Measurements from ENCODE around the gene PLOD1.
"Not testable (repeated sequence)": the region's sequence is repeated elsewhere in the genome, so short reads cannot be mapped to it uniquely, and the experiment has no call there.

Gene PLOD1

GRCh38 chr1:11920239-11920903 lies 14.1 kb upstream of the PLOD1 start:
- peaks cover 18 to 23% of the 10 kb centered on the region in 2 experiments for H3K4me1 ChIP-seq (ENCODE audit: control insufficient read depth in 1 of 2, insufficient read depth in 1 of 2, low read depth in 1 of 2, low read length in 1 of 2)
- H3K27ac ChIP-seq, result peak overlapping the region; percentile 27
- H3K9me3 ChIP-seq, result no peaks in the 10 kb centered on the region
- H3K4me3 ChIP-seq (ENCODE audit: low read depth in 1 of 2, low read length in 1 of 2), result no peak overlapping the region
- TF ChIP-seq CTCF (IDR thresholded peaks at IDR 0.05), result no peak
- no peaks in the 10 kb centered on the region for H3K27me3 ChIP-seq
- H3K36me3 ChIP-seq, result peaks cover 75% of the 10 kb centered on the region

GRCh38 chr1:11921022-11921421 lies 13.5 kb upstream of the PLOD1 start:
- peak overlapping the region; percentile 27 for H3K27ac ChIP-seq
- H3K4me3 ChIP-seq (ENCODE audit: low read depth in 1 of 2, low read length in 1 of 2), result no peak overlapping the region
- peaks cover 18 to 23% of the 10 kb centered on the region in 2 experiments for H3K4me1 ChIP-seq (ENCODE audit: control insufficient read depth in 1 of 2, insufficient read depth in 1 of 2, low read depth in 1 of 2, low read length in 1 of 2)
- peaks cover 75% of the 10 kb centered on the region for H3K36me3 ChIP-seq
- no peak for TF ChIP-seq CTCF (IDR thresholded peaks at IDR 0.05)
- no peaks in the 10 kb centered on the region for H3K9me3 ChIP-seq
- H3K27me3 ChIP-seq, result no peaks in the 10 kb centered on the region

GRCh38 chr1:11923069-11923826 lies 11.3 kb upstream of the PLOD1 start:
- no peak overlapping the region for H3K27ac ChIP-seq
- H3K27me3 ChIP-seq, result no peaks in the 10 kb centered on the region
- H3K9me3 ChIP-seq, result no peaks in the 10 kb centered on the region
- peaks cover 57% of the 10 kb centered on the region for H3K36me3 ChIP-seq
- no peak for TF ChIP-seq CTCF (IDR thresholded peaks at IDR 0.05)
- H3K4me1 ChIP-seq (ENCODE audit: control insufficient read depth in 1 of 2, insufficient read depth in 1 of 2, low read depth in 1 of 2, low read length in 1 of 2), result peaks cover 26 to 35% of the 10 kb centered on the region in 2 experiments
- H3K4me3 ChIP-seq (ENCODE audit: low read depth in 1 of 2, low read length in 1 of 2), result no peak overlapping the region

GRCh38 chr1:11923827-11924113 lies 10.7 kb upstream of the PLOD1 start:
- Histone ChIP-seq H3K27ac (no peak overlapping the region), H3K27me3 (no peaks in the 10 kb centered on the region), H3K9me3 (no peaks in the 10 kb centered on the region), H3K36me3 (peaks cover 52% of the 10 kb centered on the region), H3K4me1 (ENCODE audit: control insufficient read depth in 1 of 2, insufficient read depth in 1 of 2, low read depth in 1 of 2, low read length in 1 of 2) (peaks cover 26 to 35% of the 10 kb centered on the region in 2 experiments), H3K4me3 (ENCODE audit: low read depth in 1 of 2, low read length in 1 of 2) (no peak overlapping the region)
- TF ChIP-seq CTCF (IDR thresholded peaks at IDR 0.05), result no peak

- H3K9me3 ChIP-seq, result no peaks in the 10 kb centered on the region
- peaks cover 44% of the 10 kb centered on the region for H3K36me3 ChIP-seq
- H3K4me3 ChIP-seq (ENCODE audit: low read depth in 1 of 2, low read length in 1 of 2), result peak overlapping the region; percentile 63 to 64
- H3K4me1 ChIP-seq (ENCODE audit: control insufficient read depth in 1 of 2, insufficient read depth in 1 of 2, low read depth in 1 of 2, low read length in 1 of 2), result peaks cover 27 to 35% of the 10 kb centered on the region in 2 experiments
- H3K27me3 ChIP-seq, result no peaks in the 10 kb centered on the region
- peak overlapping the region; percentile 91 for H3K27ac ChIP-seq
- no peak for TF ChIP-seq CTCF (IDR thresholded peaks at IDR 0.05)
These were observed 10.0 kb upstream of the PLOD1 start for GRCh38 chr1:11924334-11925195.

GRCh38 chr1:11925196-11925937 lies 9.2 kb upstream of the PLOD1 start:
- H3K27ac ChIP-seq, result peak overlapping the region; percentile 91
- H3K27me3 ChIP-seq, H3K9me3 ChIP-seq: not testable (repeated sequence)
- H3K36me3 ChIP-seq, result peaks cover 36% of the 10 kb centered on the region
- peaks cover 35 to 43% of the 10 kb centered on the region in 2 experiments for H3K4me1 ChIP-seq (ENCODE audit: control insufficient read depth in 1 of 2, insufficient read depth in 1 of 2, low read depth in 1 of 2, low read length in 1 of 2)
- H3K4me3 ChIP-seq (ENCODE audit: low read depth in 1 of 2, low read length in 1 of 2), result peak overlapping the region; percentile 63 to 64
